Measurements from ENCODE around the gene LARP4B.

DNA sequence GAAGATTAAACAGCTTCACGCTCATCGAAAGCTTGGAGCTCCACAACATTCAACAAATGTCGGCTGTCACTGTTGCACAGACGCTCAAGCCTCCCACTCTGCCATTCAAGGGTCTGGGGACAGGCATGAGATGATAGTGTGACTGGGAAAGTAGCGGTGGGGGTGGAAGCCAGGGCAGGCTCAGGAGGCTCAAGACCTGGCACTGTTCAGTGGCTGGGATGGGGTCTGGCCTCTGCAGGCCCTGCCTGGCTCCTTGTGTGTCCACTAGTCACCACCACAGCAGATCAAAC, 43.2 kb upstream of the LARP4B start:
- TF ChIP-seq, protein P1, sequence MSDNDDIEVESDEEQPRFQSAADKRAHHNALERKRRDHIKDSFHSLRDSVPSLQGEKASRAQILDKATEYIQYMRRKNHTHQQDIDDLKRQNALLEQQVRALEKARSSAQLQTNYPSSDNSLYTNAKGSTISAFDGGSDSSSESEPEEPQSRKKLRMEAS (IDR thresholded peaks at IDR 0.05): no peak
- TF ChIP-seq, protein P2, sequence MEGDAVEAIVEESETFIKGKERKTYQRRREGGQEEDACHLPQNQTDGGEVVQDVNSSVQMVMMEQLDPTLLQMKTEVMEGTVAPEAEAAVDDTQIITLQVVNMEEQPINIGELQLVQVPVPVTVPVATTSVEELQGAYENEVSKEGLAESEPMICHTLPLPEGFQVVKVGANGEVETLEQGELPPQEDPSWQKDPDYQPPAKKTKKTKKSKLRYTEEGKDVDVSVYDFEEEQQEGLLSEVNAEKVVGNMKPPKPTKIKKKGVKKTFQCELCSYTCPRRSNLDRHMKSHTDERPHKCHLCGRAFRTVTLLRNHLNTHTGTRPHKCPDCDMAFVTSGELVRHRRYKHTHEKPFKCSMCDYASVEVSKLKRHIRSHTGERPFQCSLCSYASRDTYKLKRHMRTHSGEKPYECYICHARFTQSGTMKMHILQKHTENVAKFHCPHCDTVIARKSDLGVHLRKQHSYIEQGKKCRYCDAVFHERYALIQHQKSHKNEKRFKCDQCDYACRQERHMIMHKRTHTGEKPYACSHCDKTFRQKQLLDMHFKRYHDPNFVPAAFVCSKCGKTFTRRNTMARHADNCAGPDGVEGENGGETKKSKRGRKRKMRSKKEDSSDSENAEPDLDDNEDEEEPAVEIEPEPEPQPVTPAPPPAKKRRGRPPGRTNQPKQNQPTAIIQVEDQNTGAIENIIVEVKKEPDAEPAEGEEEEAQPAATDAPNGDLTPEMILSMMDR (IDR thresholded peaks at IDR 0.05; ENCODE audit: low read depth, low read length, missing input control): no peak
- TF ChIP-seq RXRA (IDR thresholded peaks at IDR 0.05) (no peak), RAD21 (IDR thresholded peaks at IDR 0.05) (no peak), FOXA1 (IDR thresholded peaks at IDR 0.05) (no peak), TAF1 (conservative IDR thresholded peaks at IDR 0.05) (no peak)
